Endodermal cell (in vitro differentiated cells): Measurements from ENCODE around the gene SPTB. TPM values are rescaled to one million over a fixed set of nuclear protein-coding genes. Genes with fewer than 3 reads are reported as not detected.

Experiments used
- DNase-seq: peaks from one replicate; pipeline ENCODE4 v3.0.0-alpha.2; 2017
- H3K27ac ChIP-seq: 2 replicates; pipeline ENCODE4 v1.5.1; 2013; ENCODE audit warnings: mild to moderate bottlenecking, low read depth, low read length, moderate library complexity
- H3K27me3 ChIP-seq: 2 replicates; pipeline ENCODE4 v1.6.1; 2013; ENCODE audit warnings: mild to moderate bottlenecking, low read length, moderate library complexity; ENCODE audit not compliant: insufficient read depth, control insufficient read depth, poor library complexity, severe bottlenecking
- H3K36me3 ChIP-seq: 2 replicates; pipeline ENCODE4 v1.7.0; 2013; ENCODE audit warnings: mild to moderate bottlenecking, low read length, moderate library complexity; ENCODE audit not compliant: control insufficient read depth, insufficient read depth
- H3K4me1 ChIP-seq: one replicate; pipeline ENCODE4 v1.7.0; 2013; ENCODE audit warnings: low read length; ENCODE audit not compliant: control insufficient read depth, insufficient read depth
- H3K4me3 ChIP-seq: 2 replicates; pipeline ENCODE4 v1.5.1; 2013; ENCODE audit warnings: mild to moderate bottlenecking, low read length, moderate library complexity
- H3K9ac ChIP-seq: 2 replicates; pipeline ENCODE4 v1.6.1; 2013; ENCODE audit warnings: mild to moderate bottlenecking, low read length, moderate library complexity; ENCODE audit not compliant: poor library complexity, severe bottlenecking; ENCODE audit errors: extremely low read depth
- H3K9me3 ChIP-seq: 2 replicates; pipeline ENCODE4 v1.6.1; 2013; ENCODE audit warnings: mild to moderate bottlenecking, low read length, moderate library complexity; ENCODE audit not compliant: control insufficient read depth
- H3K27ac Mint-ChIP-seq: 2 replicates; pipeline ENCODE4 v1.8.0; 2020; ENCODE audit warnings: mixed read lengths
- H3K27me3 Mint-ChIP-seq: 2 replicates; pipeline ENCODE4 v1.8.0; 2021; ENCODE audit warnings: mild to moderate bottlenecking, mixed read lengths; ENCODE audit not compliant: insufficient read depth
- H3K36me3 Mint-ChIP-seq: 2 replicates; pipeline ENCODE4 v1.8.0; 2020; ENCODE audit warnings: low read depth, mixed read lengths
- H3K4me1 Mint-ChIP-seq: 2 replicates; pipeline ENCODE4 v1.8.0; 2020; ENCODE audit warnings: mixed read lengths
- H3K4me3 Mint-ChIP-seq: 2 replicates; pipeline ENCODE4 v1.8.0; 2020; ENCODE audit warnings: mild to moderate bottlenecking, moderate library complexity, mixed read lengths
- H3K9me3 Mint-ChIP-seq: 2 replicates; pipeline ENCODE4 v1.8.0; 2020; ENCODE audit warnings: mild to moderate bottlenecking, mixed read lengths
- CTCF ChIP-seq: fragments of 200-600 bp; sonication (generic); conservative IDR thresholded peaks from 2 replicates; pipeline ENCODE4 v1.5.0; 2021; ENCODE audit warnings: antibody characterized with exemption, mild to moderate bottlenecking
- WGBS, 2 experiments: methylation state at CpG; one replicate each; pipeline versions ENCODE4 v1.1.5 to v1.1.7; 2013; ENCODE audit warnings: missing lambda C conversion rate in 2 of 2, mixed read lengths in 1 of 2; ENCODE audit not compliant: insufficient coverage in 1 of 2, insufficient read length in 1 of 2; 5-methylcytosine and 5-hydroxymethylcytosine counted together
- total RNA-seq, 2 donors: library from RNA; stranded (reverse); fragmentation: NEBNext Ultra II Directional in 1 of 2; extraction: Animal tissue kit (Norgen Biotek cat#: 25700) in 1 of 2; gene quantifications; 2 replicates in 1 of 2; 3 replicates in 1 of 2; pipeline ENCODE4 v1.2.1, GENCODE V29; 2021

Gene SPTB
- total RNA-seq, 2 donors from 2014 or later, result 0.77 to 1.4 TPM

DNA sequence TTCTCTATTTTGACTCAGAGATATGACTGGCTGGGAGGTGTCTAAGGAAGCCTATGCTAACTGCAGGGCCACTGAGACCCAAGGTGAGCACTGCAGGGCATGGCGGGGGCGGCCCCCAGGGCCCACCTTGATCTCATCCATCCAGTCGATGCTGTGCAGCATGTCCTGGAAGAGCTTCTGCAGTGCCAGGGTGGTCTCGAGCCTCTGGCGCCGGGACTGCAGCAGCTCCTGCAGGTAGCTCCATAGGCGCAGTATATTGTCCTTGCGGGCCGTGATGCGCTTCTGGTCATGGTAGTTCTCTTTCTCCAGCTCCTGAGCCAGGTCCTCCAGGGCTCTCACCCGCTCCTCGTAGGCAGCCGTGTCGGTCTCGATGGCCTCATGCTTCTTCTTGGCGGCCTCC is 84.5 kb downstream of the SPTB start:
- H3K9me3 Mint-ChIP-seq, result no peaks in the 10 kb centered on the region
- Histone ChIP-seq H3K9me3 (no peaks in the 10 kb centered on the region), H3K27ac (no peak overlapping the region), H3K9ac (no peak overlapping the region), H3K36me3 (no peaks in the 10 kb centered on the region), H3K4me3 (no peak overlapping the region), H3K27me3 (no peaks in the 10 kb centered on the region), H3K4me1 (no peaks in the 10 kb centered on the region)
- H3K4me3 Mint-ChIP-seq, result no peak overlapping the region
- H3K27ac Mint-ChIP-seq, result no peak overlapping the region
- H3K36me3 Mint-ChIP-seq, result no peaks in the 10 kb centered on the region
- peaks cover 2% of the 10 kb centered on the region for H3K27me3 Mint-ChIP-seq
- H3K4me1 Mint-ChIP-seq, result no peaks in the 10 kb centered on the region
- DNase-seq, result no peak
- 93% methylated on average over 14 to 16 of the region's 16 CpGs for WGBS, 2 experiments
- no peak for TF ChIP-seq CTCF

GRCh38 chr14:64792871-64793560 is 86.7 kb downstream of the SPTB start:
- Mint-ChIP-seq H3K9me3 (no peaks in the 10 kb centered on the region), H3K27ac (no peak overlapping the region), H3K4me1 (no peaks in the 10 kb centered on the region), H3K36me3 (no peaks in the 10 kb centered on the region), H3K27me3 (peaks cover 2% of the 10 kb centered on the region), H3K4me3 (no peak overlapping the region)
- Histone ChIP-seq H3K4me3 (no peak overlapping the region), H3K36me3 (no peaks in the 10 kb centered on the region), H3K9ac (no peak overlapping the region), H3K27ac (no peak overlapping the region), H3K27me3 (no peaks in the 10 kb centered on the region), H3K4me1 (no peaks in the 10 kb centered on the region), H3K9me3 (no peaks in the 10 kb centered on the region)
- 92 to 95% methylated on average over 24 to 26 of the region's 26 CpGs for WGBS, 2 experiments
- TF ChIP-seq CTCF, result no peak
- DNase-seq, result no peak

DNA sequence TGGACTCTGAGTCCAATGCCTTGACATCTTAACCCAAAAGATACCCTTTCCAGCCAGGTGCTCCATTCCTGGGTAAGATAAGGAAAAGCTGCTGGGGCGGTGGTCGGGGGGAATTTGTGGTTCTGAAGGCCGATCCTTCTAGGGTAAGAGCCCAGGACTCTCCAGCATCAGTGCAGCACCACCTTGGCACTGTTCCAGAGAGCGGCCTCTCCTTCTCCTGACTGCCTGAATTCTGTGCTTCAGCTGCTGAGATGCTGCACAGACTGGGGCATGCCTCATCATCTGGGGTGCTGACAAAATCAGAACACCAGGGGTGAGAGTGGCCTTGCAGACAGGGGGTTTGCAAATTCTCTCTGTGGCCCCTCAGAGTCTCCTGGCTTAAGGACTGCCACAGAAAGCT is 87.5 kb downstream of the SPTB start:
- H3K27me3 ChIP-seq, result no peaks in the 10 kb centered on the region
- Mint-ChIP-seq H3K4me1 (no peaks in the 10 kb centered on the region), H3K27ac (no peak overlapping the region), H3K9me3 (no peaks in the 10 kb centered on the region), H3K36me3 (no peaks in the 10 kb centered on the region), H3K27me3 (peaks cover 2% of the 10 kb centered on the region), H3K4me3 (no peak overlapping the region)
- no peak overlapping the region for H3K9ac ChIP-seq
- no peaks in the 10 kb centered on the region for H3K9me3 ChIP-seq
- 92 to 100% methylated on average over 2 to 4 of the region's 4 CpGs for WGBS, 2 experiments
- no peak for TF ChIP-seq CTCF
- H3K27ac ChIP-seq, result no peak overlapping the region
- H3K36me3 ChIP-seq, result no peaks in the 10 kb centered on the region
- H3K4me3 ChIP-seq, result no peak overlapping the region
- no peaks in the 10 kb centered on the region for H3K4me1 ChIP-seq
- DNase-seq, result no peak
